ENCODE data around the gene TTLL6.
"Not testable (repeated sequence)": the region's sequence is repeated elsewhere in the genome, so short reads cannot be mapped to it uniquely, and the experiment has no call there.

Gene TTLL6

DNA sequence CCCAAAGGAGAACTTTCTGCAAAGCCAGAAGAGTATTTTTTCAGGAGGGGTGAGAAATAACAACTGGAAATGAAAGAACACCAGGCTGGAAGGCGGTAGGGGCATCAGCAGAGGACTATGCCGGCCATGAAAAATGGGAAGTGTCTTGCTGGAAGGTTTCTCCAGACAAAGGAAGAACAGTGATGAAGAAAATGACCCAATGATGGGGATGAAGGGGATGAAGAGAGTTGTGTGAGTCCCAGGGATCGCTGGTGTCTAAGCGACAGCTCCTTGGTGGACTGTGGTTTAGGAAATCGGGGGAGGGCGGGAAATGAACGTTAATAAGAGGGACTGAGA is 623 bp downstream of the TTLL6 start:
- no peak for DNase-seq (ENCODE audit: low read depth in 3 of 3, low spot score in 1 of 3)

DNA sequence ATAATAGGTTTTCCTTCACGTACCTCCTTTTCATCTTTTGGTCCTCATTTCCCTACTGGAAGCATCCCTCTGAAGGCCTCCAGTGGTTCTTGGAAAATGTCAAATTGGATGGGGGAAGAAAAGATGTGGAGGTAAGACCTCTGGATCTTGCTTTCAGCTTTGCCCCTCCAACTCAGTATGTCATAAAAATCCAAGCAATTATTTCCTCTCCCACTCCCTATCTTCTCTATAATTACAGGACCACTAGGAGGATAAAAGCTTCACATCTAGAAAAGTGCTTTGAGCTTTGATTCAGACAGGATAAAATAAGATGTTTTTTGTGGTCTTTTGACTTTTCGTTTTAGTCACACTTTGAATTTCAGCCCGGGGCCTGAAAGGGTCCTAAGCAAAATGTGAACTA is 1.7 kb downstream of the TTLL6 start:
- no peak for DNase-seq (ENCODE audit: low read depth in 3 of 3, low spot score in 1 of 3)

DNA sequence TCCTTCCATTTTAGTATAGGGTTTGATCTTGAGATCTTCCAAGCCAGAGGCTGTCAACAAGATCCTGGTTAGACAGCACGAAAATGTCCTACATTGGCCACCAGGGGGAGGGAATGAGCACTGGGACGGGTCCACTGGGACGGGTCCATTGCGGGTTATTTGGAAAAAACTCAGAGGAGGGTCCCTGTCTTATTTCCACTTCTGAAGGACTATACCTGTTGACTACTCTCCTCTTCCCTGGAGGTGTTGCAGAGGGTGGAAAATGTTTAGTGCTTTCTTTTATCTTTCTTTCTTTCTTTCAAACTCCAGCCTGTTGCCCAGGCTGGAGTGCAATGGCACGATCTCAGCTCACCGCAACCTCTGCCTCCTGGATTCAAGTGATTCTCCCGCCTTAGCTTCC is 2.5 kb downstream of the TTLL6 start:
- DNase-seq (ENCODE audit: low read depth in 3 of 3, low spot score in 1 of 3): peak in 2 of 3 donors; percentile 21 to 22

GRCh38 chr17:48812001-48812400 is 5.0 kb downstream of the TTLL6 start:
- DNase-seq (ENCODE audit: low read depth in 3 of 3, low spot score in 1 of 3): no peak

DNA sequence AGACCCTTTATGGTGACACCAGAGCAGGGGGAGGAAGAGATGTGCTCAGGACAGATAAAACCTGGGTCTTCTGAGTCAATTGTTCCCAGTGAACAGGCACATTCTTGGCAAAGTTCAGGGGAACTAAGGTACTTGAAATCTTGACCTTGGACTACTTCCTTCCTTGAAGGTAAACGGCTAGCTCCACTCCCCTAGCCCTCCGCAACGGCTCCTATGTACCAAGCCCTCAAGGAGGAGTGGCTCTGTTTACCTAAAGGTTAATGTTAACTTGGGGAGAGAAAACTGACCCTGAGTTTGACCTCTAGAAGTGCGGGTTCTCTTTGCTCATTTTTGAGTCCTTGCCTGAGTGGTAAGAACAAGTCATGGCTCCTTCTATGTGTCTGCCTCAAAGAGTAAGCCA is 7.8 kb downstream of the TTLL6 start:
- DNase-seq (ENCODE audit: low read depth in 3 of 3, low spot score in 1 of 3): no peak

DNA sequence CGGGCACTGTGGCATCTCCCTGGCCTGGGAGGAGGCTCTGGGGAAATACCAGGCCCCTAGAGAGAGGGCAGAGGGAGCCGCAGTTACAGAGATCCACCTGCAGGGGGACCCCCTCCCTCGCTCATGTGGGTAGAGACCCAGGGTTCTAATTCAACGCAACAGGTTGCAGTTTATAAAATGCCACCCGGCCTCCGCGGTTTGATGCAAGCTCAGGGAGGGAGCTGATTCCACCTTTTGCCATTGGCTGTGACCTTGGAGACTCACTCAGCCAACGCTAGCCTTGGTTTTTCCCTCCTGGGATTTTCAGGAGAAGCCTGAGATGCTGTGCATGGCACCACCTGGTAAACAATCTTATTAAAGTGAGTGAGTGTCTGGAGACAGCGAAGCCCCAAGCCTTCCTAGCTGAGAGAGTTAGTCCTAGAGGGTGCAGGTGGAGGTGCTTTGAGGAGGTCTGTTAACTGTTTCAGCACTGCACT is 12.1 kb downstream of the TTLL6 start:
- peak in 2 of 3 donors; percentile 30 to 62 for DNase-seq (ENCODE audit: low read depth in 3 of 3, low spot score in 1 of 3)

DNA sequence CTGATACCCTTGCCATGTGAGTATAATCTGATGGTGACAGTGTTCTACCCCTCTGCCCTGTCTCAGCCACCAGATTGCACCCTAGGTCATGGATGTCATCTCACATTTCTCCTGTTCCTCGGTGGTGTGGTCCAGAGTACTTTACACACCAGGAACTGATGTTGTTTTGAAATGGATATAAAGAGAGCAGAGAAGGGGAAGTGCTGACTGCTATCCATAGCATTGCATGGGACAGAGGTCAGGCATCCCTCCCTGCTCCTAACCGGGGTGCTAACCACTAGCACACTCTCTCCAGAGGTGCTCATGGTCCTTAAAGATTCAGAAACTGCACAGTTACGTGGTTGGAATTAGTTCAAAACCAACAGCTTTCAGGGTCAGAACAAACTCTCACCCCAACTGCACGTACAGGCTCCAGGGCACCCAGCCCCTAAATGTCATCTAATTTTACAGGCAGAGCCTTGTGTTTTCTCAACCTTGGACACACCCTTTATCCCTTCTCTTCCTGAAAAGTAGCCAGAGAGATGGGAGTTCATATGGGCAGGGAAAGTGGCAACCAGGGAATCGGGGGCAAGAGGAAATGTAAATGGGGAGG is 16.3 kb downstream of the TTLL6 start:
- DNase-seq (ENCODE audit: low read depth in 3 of 3, low spot score in 1 of 3): no peak

- DNase-seq (ENCODE audit: low read depth in 3 of 3, low spot score in 1 of 3): no peak
These were observed 17.8 kb downstream of the TTLL6 start for GRCh38 chr17:48799069-48799723.

DNA sequence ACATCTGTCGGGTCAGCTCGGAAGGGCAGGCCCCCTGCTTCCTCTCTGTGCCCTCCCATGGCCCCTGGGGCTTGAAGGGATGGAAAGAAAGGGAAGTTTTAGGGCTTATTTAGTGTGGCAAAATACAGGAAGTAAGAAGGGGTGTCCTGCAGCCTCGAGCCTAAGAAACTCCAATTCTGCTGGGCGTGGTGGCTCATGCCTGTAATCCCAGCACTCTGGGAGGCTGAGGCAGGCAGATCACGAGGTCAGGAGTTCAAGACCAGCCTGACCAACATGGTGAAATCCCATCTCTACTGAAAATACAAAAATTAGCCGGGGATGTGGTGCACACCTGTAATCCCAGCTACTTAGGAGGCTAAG is 20.9 kb downstream of the TTLL6 start:
- DNase-seq (ENCODE audit: low read depth in 3 of 3, low spot score in 1 of 3): not testable (repeated sequence)

DNA sequence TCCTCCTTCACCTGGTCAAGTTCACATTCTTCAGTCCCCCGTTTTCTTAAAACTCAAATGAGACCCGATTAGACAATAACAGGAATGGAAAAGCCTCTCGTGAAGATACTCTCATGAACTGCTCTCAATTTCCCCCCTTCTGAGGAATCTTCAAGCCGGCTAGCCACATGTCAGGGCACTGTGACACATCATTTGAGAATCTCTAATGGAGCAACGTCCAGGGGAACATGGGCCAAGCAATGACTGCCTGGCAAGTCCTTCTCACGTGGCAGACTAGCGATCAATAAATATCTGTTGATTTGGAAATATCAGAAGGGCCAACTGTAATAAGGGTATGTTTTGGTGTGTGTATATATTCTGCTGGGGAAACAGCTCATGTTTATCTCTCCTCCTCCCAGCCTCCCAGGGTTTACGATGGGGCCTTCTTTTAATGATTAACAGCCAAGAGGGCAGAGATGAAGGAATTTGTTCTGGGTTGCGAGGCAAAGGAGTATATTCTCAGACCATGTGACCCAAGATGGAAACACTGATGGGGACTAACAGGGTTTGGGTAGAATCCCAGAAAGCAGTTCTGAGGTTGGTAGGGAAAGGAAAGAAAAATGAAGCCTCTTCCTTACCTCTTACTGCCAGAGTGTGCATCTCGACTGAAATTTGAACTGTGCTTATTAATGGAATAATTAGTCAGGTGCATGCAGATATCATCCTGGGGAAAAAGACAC is 21.4 kb downstream of the TTLL6 start:
- no peak for DNase-seq (ENCODE audit: low read depth in 3 of 3, low spot score in 1 of 3)

DNA sequence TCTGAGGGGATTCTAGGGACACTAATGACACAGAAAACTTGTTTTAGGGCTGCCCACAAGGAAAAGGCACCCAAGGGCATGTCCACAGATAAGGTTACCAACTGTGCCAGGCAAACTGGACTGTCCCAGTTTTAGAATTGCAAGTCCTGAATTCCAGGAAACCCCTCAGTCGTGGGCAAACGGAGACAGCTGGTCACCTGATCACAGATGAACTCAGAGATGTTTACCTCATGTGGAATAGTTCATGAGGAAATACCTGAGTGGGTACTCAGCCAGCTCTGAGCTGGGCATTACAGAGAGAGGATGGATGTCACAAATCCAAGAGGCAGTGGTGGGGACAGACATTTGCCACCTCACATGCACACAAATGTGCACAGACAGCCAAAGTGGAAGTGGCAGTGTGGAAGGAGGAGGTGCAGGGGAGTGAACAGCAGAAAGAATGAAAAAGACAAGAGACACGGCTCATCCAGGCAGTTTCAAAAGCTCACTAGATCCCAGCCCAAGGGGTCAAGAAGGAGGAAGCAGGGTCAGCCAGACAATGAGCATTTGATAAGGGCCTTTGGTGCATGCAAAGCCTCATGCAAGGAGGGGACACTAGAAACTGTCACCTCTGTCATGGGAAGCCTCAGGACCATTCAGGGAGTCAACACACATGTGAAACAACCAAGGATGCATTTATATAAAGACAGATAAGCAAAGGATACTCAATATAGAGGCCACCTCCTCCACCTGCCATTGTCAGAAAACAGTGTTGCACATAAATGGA is 24.8 kb downstream of the TTLL6 start:
- DNase-seq (ENCODE audit: low read depth in 3 of 3, low spot score in 1 of 3): no peak

DNA sequence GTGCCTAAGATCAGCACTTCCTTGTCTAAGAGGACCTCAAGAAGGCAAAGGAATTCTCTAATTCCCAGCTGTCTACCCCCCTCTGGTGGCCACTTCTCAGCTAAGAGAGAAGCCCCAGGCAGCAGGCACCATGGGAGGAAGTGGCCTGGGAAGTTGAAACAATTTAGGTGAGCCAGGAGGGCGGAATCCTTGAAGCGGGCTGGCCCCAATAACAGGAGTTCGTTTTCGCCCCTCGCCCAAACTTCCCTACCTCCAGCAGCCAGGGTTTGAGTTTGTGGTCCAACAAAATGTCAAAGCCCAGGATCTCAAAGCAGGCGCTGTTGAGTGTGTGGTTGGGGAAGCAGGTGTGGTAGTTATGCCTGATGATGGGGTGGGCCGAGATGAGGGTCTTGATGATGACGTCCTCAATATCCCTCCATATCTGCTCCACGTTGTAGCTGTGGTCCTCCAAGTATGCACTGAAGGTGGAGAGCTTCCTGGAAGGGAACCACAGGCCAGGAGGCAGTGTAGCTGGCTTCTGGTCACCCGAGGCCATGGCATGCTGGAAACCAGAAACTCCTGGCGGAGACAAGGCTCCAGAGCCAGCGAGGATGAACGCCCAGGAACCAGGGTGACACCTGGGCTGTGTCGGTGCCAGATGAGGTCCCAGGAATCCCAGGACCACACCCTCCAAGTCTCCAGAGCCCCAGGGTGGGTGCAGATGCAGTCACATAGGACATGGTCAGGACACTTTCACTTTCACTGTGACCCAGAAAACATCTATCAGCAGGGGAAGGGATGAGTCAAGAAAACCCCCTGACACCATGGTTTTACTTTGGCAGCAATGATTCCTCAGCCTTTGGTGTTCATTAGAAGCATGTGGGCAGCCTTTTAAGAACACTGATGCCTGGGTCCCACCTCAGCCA is 25.6 kb downstream of the TTLL6 start:
- no peak for DNase-seq (ENCODE audit: low read depth in 3 of 3, low spot score in 1 of 3)

DNA sequence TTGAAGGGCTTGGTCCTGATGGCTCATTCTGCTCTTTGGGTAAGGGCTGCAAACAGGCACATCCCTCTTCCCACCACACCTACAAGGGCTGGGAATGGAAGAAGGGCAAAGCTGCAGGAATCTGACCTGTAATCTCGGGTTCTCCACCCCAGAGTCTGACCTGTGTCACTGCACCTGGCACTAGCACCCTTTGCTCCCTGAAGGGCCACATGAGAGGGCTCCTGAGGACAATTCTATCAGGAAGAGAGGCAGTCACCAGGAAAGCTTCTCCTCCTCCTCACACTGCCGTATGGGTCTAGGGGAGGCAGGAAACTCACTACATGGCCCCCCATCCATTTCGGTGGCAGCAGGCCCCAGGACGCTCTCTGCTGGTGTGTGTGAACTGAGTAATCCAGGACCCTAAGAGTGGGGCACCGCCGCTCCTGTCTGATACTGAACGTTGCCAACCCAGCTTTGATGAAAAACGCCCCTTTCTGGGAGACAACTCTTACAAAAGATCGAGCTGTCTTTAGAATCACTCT is 26.4 kb downstream of the TTLL6 start:
- no peak for DNase-seq (ENCODE audit: low read depth in 3 of 3, low spot score in 1 of 3)

DNA sequence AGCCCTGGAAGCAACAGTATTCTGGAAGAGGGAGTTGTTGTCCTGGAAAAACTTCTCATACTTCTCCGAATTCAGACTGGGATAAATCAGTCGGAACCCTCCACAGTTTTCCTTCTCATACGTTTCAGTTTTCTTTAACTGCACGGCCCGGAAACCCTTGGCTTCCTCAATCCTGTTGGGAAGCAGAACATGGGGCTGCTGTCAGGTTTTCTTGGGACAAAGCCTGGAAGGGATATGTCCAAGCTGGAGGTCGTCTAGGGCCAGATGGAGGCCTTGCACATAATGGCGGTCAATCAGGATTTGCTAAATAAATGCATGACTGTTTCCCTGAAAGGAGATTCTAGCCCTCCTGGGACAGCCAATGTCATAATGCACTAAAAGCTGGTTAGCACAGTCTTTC is 29.2 kb downstream of the TTLL6 start:
- DNase-seq (ENCODE audit: low read depth in 3 of 3, low spot score in 1 of 3): no peak

- DNase-seq (ENCODE audit: low read depth in 3 of 3, low spot score in 1 of 3): no peak
These were observed 37.6 kb downstream of the TTLL6 start for GRCh38 chr17:48779421-48779820.

GRCh38 chr17:48776602-48777001 is 40.4 kb downstream of the TTLL6 start:
- no peak for DNase-seq (ENCODE audit: low read depth in 3 of 3, low spot score in 1 of 3)

GRCh38 chr17:48773245-48773644 is 43.8 kb downstream of the TTLL6 start:
- no peak for DNase-seq (ENCODE audit: low read depth in 3 of 3, low spot score in 1 of 3)

DNA sequence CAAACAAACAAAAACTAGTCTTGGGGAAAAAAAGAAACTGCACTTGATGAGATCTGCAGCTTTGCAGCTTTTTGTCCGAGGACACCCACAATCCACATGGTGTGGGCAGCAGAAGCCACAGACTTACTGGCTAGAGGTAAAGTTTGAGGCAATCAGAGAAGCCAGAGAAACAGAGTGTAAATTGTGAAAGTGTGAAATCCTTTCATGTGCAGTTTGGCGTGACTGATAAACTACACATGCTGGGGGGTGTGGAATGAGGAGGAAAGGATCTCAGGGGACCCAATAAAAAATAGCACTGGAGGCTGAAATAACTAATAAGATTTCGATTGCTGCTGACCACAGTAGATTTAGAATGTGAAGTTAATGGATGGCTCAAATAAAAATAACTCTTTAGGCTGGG is 46.1 kb downstream of the TTLL6 start:
- no peak for DNase-seq (ENCODE audit: low read depth in 3 of 3, low spot score in 1 of 3)

- no peak for DNase-seq (ENCODE audit: low read depth in 3 of 3, low spot score in 1 of 3)
These were observed 47.9 kb downstream of the TTLL6 start for GRCh38 chr17:48769009-48769675.

DNA sequence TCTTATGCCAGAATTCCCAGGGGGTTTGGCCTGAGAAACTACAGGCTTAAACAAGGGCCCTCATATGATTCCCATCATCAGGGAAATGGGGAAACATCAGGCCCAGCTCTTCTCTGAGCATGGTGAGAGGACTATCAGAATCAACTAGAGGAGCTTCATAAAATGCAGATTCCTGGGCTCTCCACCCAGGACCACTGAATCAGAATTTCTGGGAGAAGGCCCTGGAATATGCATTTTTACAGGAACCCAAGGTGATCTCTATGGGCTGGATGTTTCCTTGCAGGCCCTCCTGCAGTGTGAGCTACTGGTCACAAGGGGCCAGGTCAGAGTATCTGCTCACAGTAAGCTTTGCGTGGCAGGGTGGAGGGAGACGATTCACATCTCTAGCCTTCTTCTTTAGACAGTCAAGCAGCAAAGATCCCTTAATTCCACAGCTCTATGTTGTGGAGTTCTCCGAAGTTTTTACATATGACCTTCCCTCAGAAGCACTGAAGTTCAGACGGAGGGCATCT is 49.7 kb downstream of the TTLL6 start:
- no peak for DNase-seq (ENCODE audit: low read depth in 3 of 3, low spot score in 1 of 3)

Measured in stimulated activated CD4-positive, alpha-beta T cell treated with anti-CD3 and anti-CD28 coated beads, TNF-alpha, amount 100 ng/mL, for 1 hour (primary cell).